GM23338 (cell line): ENCODE results near the gene MAPK8IP2. TPM values are rescaled to one million over a fixed set of nuclear protein-coding genes. Genes with fewer than 3 reads are reported as not detected.

ENCODE experiments used
- ATAC-seq: fragments of 200-7000 bp; cut with Tn5 transposase; 3 replicates; pipeline ENCODE4 v1.9.1; 2020
- DNase-seq: peaks from one replicate; pipeline ENCODE4 v3.0.0-alpha.2; 2015; ENCODE audit warnings: low spot score
- H2AFZ ChIP-seq: fragments of 200-600 bp; sonication (generic); 2 replicates; pipeline ENCODE4 v1.8.0; 2016; ENCODE audit warnings: antibody characterized with exemption, mild to moderate bottlenecking, moderate library complexity
- H3F3A ChIP-seq: fragments of 200-600 bp; sonication (generic); replicated peaks from 2 replicates; pipeline ENCODE4 v1.8.0; 2017; ENCODE audit warnings: antibody characterized with exemption, mixed run types, low read depth
- H3K27ac ChIP-seq: fragments of 200-600 bp; sonication (generic); 2 replicates; pipeline ENCODE4 v1.6.1; 2016; ENCODE audit warnings: low read depth
- H3K27me3 ChIP-seq: fragments of 200-600 bp; sonication (generic); 2 replicates; pipeline ENCODE4 v1.8.0; 2016; ENCODE audit warnings: mild to moderate bottlenecking, mixed run types, moderate library complexity; ENCODE audit not compliant: insufficient read depth
- H3K36me3 ChIP-seq: fragments of 200-600 bp; sonication (generic); 2 replicates; pipeline ENCODE4 v1.8.0; 2016; ENCODE audit warnings: mild to moderate bottlenecking; ENCODE audit not compliant: insufficient read depth
- H3K4me1 ChIP-seq: fragments of 200-600 bp; sonication (generic); 2 replicates; pipeline ENCODE4 v1.8.0; 2016; ENCODE audit warnings: mild to moderate bottlenecking, moderate library complexity; ENCODE audit not compliant: insufficient read depth
- H3K4me2 ChIP-seq: fragments of 200-600 bp; sonication (generic); 2 replicates; pipeline ENCODE4 v1.7.1; 2017; ENCODE audit warnings: mixed run types
- H3K4me3 ChIP-seq: fragments of 200-600 bp; sonication (generic); 2 replicates; pipeline ENCODE4 v1.6.1; 2016; ENCODE audit warnings: mixed run types
- H3K79me2 ChIP-seq: fragments of 200-600 bp; sonication (generic); replicated peaks from 2 replicates; pipeline ENCODE4 v1.8.0; 2017; ENCODE audit warnings: mild to moderate bottlenecking; ENCODE audit not compliant: insufficient read depth
- H3K9me2 ChIP-seq: fragments of 200-600 bp; sonication (generic); 2 replicates; pipeline ENCODE4 v1.8.0; 2017; ENCODE audit not compliant: insufficient read depth
- H4K20me1 ChIP-seq: fragments of 200-600 bp; sonication (generic); replicated peaks from 2 replicates; pipeline ENCODE4 v1.8.0; 2017; ENCODE audit warnings: mild to moderate bottlenecking; ENCODE audit not compliant: insufficient read depth
- H3K27ac Mint-ChIP-seq: 2 replicates; pipeline ENCODE4 v1.8.0; 2020; ENCODE audit warnings: inconsistent platforms, mild to moderate bottlenecking, moderate library complexity, mixed read lengths
- H3K27me3 Mint-ChIP-seq: 3 replicates; pipeline ENCODE4 v1.8.0; 2022; ENCODE audit warnings: low read depth, mild to moderate bottlenecking, moderate library complexity, mixed read lengths, inconsistent platforms; ENCODE audit not compliant: insufficient read depth, poor library complexity
- H3K36me3 Mint-ChIP-seq: 3 replicates; pipeline ENCODE4 v1.8.0; 2021; ENCODE audit warnings: low read depth, mild to moderate bottlenecking, inconsistent platforms, moderate library complexity, mixed read lengths
- H3K4me1 Mint-ChIP-seq: 3 replicates; pipeline ENCODE4 v1.8.0; 2020; ENCODE audit warnings: mild to moderate bottlenecking, inconsistent platforms, mixed read lengths
- H3K4me3 Mint-ChIP-seq: 3 replicates; pipeline ENCODE4 v1.8.0; 2021; ENCODE audit warnings: moderate library complexity, mild to moderate bottlenecking, inconsistent platforms, mixed read lengths
- H3K9me3 Mint-ChIP-seq: 3 replicates; pipeline ENCODE4 v1.8.0; 2020; ENCODE audit warnings: moderate library complexity, mild to moderate bottlenecking, inconsistent platforms, mixed read lengths
- polyA plus RNA-seq: library from polyadenylated mRNA; unstranded; fragments of >200 nt; fragmentation: Nextera tagmentation; extraction: Ambion mirVana; gene quantifications from 2 replicates; pipeline ENCODE4 v1.2.1, GENCODE V29; 2016
- total RNA-seq: library from RNA; depleted of rRNA; stranded (reverse); fragments of >200 nt; shearing (Covaris generic); gene quantifications from 2 replicates; pipeline ENCODE4 v1.2.3, GENCODE V29; 2014
- TF ChIP-seq, protein P1 (sequence below): fragments of 250-450 bp; sonication (Bioruptor Pico); IDR thresholded peaks from 2 replicates; pipeline ENCODE4 v1.5.0; 2020; ENCODE audit warnings: mild to moderate bottlenecking, moderate library complexity
- TF ChIP-seq, protein P2 (sequence below), 2 experiments: fragments of 200-600 bp in 1 of 2; sonication (generic) in 1 of 2; conservative IDR thresholded peaks; 2 replicates each; pipeline versions ENCODE4 v1.5.1 to v1.6.1; 2016 to 2017; ENCODE audit warnings: antibody characterized with exemption in 2 of 2, low read depth in 2 of 2, mild to moderate bottlenecking in 2 of 2, moderate library complexity in 1 of 2

Gene MAPK8IP2
- total and polyA plus RNA-seq, 2 experiments from 2014 or later = 0.15 to 3.5 TPM

DNA sequence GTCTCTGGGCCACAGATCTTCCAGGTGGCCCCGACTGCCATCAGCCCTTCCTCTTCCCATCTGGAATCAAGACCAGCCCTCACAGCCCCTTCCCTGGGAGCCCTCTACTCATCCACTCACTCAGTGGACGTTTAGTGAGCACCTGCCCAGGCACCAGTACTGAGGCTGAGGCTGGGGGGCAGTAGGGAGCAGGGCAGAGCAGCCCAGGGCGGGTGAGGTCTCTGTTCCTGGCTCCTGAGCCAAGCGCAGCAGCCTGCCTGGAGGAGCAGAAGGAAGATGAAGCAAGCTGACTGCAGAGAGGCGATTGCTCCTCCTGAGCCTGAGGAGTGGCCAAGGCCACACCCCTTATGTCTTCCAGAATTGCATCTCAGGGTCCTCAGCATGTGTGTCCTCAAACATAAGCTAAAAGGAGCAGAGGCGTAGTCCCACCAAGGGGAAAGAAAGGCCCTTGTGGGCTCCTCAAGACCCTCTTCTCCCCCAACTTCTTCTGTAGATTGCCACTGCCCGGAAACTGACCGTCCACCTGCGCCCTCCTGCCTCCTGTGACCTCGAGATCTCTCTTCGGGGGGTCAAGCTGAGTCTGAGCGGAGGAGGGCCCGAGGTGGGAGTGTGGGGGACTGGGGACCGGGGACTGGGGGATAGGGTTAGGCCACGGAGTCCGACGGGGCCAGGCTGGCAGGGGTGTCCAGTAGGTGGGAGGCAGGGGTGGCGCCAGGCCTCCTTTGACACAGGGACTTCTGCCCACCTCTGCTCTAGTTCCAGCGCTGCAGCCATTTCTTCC, 5.8 kb downstream of the MAPK8IP2 start:
- Mint-ChIP-seq H3K36me3 (no peaks in the 10 kb centered on the region; the same call in 2 of the 3 replicates), H3K4me1 (peaks cover 12% of the 10 kb centered on the region), H3K9me3 (no peaks in the 10 kb centered on the region), H3K4me3 (no peak overlapping the region), H3K27ac (no peak overlapping the region), H3K27me3 (peaks cover 59% of the 10 kb centered on the region)
- ATAC-seq (peak; percentile 27), DNase-seq (no peak)
- H4K20me1 ChIP-seq = no peaks in the 10 kb centered on the region
- H3K4me1 ChIP-seq = no peaks in the 10 kb centered on the region; the same call in 1 of the 2 replicates
- no peaks in the 10 kb centered on the region for H3K79me2 ChIP-seq
- H3K9me2 ChIP-seq = no peaks in the 10 kb centered on the region
- H3F3A ChIP-seq = no peaks in the 10 kb centered on the region
- TF ChIP-seq, protein P1, sequence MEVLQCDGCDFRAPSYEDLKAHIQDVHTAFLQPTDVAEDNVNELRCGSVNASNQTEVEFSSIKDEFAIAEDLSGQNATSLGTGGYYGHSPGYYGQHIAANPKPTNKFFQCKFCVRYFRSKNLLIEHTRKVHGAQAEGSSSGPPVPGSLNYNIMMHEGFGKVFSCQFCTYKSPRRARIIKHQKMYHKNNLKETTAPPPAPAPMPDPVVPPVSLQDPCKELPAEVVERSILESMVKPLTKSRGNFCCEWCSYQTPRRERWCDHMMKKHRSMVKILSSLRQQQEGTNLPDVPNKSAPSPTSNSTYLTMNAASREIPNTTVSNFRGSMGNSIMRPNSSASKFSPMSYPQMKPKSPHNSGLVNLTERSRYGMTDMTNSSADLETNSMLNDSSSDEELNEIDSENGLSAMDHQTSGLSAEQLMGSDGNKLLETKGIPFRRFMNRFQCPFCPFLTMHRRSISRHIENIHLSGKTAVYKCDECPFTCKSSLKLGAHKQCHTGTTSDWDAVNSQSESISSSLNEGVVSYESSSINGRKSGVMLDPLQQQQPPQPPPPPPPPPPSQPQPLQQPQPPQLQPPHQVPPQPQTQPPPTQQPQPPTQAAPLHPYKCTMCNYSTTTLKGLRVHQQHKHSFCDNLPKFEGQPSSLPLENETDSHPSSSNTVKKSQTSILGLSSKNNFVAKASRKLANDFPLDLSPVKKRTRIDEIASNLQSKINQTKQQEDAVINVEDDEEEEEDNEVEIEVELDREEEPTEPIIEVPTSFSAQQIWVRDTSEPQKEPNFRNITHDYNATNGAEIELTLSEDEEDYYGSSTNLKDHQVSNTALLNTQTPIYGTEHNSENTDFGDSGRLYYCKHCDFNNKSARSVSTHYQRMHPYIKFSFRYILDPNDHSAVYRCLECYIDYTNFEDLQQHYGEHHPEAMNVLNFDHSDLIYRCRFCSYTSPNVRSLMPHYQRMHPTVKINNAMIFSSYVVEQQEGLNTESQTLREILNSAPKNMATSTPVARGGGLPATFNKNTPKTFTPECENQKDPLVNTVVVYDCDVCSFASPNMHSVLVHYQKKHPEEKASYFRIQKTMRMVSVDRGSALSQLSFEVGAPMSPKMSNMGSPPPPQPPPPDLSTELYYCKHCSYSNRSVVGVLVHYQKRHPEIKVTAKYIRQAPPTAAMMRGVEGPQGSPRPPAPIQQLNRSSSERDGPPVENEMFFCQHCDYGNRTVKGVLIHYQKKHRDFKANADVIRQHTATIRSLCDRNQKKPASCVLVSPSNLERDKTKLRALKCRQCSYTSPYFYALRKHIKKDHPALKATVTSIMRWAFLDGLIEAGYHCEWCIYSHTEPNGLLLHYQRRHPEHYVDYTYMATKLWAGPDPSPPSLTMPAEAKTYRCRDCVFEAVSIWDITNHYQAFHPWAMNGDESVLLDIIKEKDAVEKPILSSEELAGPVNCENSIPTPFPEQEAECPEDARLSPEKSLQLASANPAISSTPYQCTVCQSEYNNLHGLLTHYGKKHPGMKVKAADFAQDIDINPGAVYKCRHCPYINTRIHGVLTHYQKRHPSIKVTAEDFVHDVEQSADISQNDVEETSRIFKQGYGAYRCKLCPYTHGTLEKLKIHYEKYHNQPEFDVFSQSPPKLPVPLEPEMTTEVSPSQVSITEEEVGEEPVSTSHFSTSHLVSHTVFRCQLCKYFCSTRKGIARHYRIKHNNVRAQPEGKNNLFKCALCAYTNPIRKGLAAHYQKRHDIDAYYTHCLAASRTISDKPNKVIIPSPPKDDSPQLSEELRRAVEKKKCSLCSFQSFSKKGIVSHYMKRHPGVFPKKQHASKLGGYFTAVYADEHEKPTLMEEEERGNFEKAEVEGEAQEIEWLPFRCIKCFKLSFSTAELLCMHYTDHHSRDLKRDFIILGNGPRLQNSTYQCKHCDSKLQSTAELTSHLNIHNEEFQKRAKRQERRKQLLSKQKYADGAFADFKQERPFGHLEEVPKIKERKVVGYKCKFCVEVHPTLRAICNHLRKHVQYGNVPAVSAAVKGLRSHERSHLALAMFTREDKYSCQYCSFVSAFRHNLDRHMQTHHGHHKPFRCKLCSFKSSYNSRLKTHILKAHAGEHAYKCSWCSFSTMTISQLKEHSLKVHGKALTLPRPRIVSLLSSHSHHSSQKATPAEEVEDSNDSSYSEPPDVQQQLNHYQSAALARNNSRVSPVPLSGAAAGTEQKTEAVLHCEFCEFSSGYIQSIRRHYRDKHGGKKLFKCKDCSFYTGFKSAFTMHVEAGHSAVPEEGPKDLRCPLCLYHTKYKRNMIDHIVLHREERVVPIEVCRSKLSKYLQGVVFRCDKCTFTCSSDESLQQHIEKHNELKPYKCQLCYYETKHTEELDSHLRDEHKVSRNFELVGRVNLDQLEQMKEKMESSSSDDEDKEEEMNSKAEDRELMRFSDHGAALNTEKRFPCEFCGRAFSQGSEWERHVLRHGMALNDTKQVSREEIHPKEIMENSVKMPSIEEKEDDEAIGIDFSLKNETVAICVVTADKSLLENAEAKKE (CRISPR knock-in tag) = no peak
- TF ChIP-seq, protein P2, sequence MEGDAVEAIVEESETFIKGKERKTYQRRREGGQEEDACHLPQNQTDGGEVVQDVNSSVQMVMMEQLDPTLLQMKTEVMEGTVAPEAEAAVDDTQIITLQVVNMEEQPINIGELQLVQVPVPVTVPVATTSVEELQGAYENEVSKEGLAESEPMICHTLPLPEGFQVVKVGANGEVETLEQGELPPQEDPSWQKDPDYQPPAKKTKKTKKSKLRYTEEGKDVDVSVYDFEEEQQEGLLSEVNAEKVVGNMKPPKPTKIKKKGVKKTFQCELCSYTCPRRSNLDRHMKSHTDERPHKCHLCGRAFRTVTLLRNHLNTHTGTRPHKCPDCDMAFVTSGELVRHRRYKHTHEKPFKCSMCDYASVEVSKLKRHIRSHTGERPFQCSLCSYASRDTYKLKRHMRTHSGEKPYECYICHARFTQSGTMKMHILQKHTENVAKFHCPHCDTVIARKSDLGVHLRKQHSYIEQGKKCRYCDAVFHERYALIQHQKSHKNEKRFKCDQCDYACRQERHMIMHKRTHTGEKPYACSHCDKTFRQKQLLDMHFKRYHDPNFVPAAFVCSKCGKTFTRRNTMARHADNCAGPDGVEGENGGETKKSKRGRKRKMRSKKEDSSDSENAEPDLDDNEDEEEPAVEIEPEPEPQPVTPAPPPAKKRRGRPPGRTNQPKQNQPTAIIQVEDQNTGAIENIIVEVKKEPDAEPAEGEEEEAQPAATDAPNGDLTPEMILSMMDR (conservative IDR thresholded peaks at IDR 0.05; ENCODE audit: low read depth in 2 of 2) = peak; percentile 10 to 25; a peak in 1 of 4 replicates
- peaks cover 53% of the 10 kb centered on the region for H3K27me3 ChIP-seq
- no peak overlapping the region for H2AFZ ChIP-seq
- H3K36me3 ChIP-seq = no peaks in the 10 kb centered on the region
- no peak overlapping the region for H3K4me2 ChIP-seq
- no peak overlapping the region for H3K27ac ChIP-seq
- H3K4me3 ChIP-seq = no peak overlapping the region
